Measurements from ENCODE around the gene TMEM164.

TMEM164 gene

GRCh38 chrX:110215411-110215810 lies 212.5 kb downstream of the TMEM164 start:
- no peak for DNase-seq

DNA sequence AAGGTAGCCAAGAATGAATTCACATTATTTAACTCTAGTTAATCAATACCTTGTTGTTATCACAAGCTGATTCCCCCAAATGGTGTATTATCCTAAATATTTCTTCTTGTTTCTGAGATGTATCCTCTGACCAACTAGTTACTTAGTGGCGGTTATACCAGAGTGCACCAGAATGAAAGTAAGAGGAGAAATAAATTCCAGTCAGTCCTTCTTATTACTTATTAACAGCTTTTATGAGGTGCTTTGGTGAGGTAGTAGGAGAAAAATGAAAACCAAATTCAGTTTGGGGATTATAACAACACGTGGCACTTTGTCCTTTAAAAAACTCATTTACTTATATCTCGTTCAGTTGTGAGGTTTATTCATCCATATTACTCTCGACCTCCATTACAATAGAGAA lies 213.1 kb downstream of the TMEM164 start:
- DNase-seq = no peak

DNA sequence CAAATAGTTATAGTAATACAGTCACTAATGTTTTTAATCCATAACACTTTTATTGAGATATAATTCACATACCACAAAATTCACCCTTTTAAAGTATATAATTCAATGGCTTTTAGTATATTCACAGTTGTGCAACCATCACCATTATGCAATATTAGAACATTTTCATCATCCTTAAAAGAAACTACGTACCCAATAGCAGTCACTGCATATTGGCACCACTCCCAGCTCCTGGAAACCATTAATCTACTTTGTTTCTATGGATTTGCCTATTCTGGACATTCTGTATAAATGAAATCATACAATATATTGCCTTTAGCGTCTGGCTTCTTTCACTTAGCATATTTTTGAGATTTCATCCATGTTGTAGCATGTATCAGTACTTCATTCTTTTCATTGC lies 215.7 kb downstream of the TMEM164 start:
- DNase-seq = no peak

DNA sequence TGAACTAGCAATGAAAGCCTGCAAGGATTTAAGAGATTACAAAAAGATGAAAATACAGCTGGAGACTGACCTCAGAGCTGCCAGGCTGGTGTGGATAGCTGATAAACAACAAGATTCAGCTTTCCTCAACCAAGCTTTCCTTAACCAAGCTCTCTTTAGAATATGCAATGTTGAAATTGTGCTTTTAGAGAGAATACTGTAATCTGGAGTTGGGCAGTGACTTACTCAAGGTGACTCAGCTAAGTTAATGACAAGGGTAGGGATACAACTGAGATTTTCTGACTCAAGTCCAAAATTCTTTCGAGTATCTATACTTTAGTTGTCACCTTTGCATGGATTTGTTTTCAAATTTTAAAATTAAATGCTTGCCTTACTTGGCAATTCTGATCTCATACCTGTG lies 217.0 kb downstream of the TMEM164 start:
- DNase-seq = no peak

DNA sequence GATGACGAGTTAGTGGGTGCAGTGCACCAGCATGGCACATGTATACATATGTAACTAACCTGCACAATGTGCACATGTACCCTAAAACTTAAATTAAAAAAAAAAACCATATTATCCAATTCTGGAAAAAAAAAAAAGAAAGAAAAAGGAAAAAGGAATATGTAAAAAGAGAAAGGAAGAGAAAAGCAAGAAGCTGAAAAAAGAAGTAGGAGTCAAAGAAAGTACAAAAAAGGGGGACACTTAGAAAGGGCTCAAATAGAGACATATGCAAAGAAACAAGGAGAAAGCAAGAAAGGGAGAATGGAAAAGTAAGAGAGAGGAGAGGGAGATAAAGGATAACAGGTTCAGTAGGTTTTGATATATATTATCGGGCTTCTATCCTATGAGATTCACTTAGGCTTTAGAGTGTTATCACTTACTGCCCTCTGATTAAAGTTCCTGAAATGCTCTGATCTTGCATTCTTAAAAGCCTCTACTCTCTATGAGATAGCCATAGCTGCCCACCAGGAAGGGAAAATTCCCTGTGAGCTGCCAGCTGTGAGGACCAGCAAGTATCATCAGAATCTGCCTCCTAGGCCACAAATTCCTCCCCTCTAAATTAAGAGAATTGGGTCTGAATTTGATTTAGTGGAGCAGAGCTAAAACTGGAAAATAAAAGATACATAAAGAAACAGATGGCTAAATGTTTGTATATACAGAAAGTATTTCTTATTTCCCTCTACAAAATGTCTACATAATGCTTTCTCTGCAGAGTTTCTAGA lies 219.8 kb downstream of the TMEM164 start:
- no peak for DNase-seq

- no peak for DNase-seq
Measured at GRCh38 chrX:110224926-110225617, 222.2 kb downstream of the TMEM164 start.

- no peak for DNase-seq
Measured at GRCh38 chrX:110226931-110227330, 224.0 kb downstream of the TMEM164 start.
